Neural cell (in vitro differentiated cells): Measurements from ENCODE around the gene ABCC11. TPM values are rescaled to one million over a fixed set of nuclear protein-coding genes. Genes with fewer than 3 reads are reported as not detected.

Experiments
- H2AFZ ChIP-seq: fragments of 200-600, 300-800 bp; sonication (generic), shearing (Covaris generic); 2 replicates; pipeline ENCODE4 v1.6.0; 2014; ENCODE audit warnings: low read depth, mild to moderate bottlenecking, antibody characterized with exemption, low read length, moderate library complexity
- H3F3A ChIP-seq: fragments of 200-600 bp; shearing (Covaris generic); 2 replicates; pipeline ENCODE4 v1.6.1; 2016; ENCODE audit warnings: mild to moderate bottlenecking, moderate library complexity, mixed read lengths, antibody characterized with exemption, low read length; ENCODE audit not compliant: insufficient read depth, poor library complexity, severe bottlenecking
- H3K27ac ChIP-seq: fragments of 200-600, 300-800 bp; sonication (generic), shearing (Covaris generic); 2 replicates; pipeline ENCODE4 v1.5.1; 2014; ENCODE audit warnings: mild to moderate bottlenecking, low read length, moderate library complexity
- H3K27me3 ChIP-seq: fragments of 300-800, 200-600 bp; sonication (generic), shearing (Covaris generic); 2 replicates; pipeline ENCODE4 v1.6.0; 2014; ENCODE audit warnings: mild to moderate bottlenecking, low read depth, low read length, moderate library complexity; ENCODE audit not compliant: insufficient read depth
- H3K36me3 ChIP-seq: fragments of 300-800, 200-600 bp; sonication (generic), shearing (Covaris generic); 2 replicates; pipeline ENCODE4 v1.5.1; 2014; ENCODE audit warnings: mild to moderate bottlenecking, antibody characterized with exemption, low read length, moderate library complexity; ENCODE audit not compliant: insufficient read depth
- H3K4me2 ChIP-seq: fragments of 300-800, 200-600 bp; sonication (generic), shearing (Covaris generic); 2 replicates; pipeline ENCODE4 v1.6.0; 2014; ENCODE audit warnings: mild to moderate bottlenecking, low read length
- H3K4me3 ChIP-seq: fragments of 300-800, 200-600 bp; sonication (generic), shearing (Covaris generic); 2 replicates; pipeline ENCODE4 v1.5.1; 2014; ENCODE audit warnings: mild to moderate bottlenecking, low read length, moderate library complexity
- H3K79me2 ChIP-seq: fragments of 200-600 bp; shearing (Covaris generic); replicated peaks from 2 replicates; pipeline ENCODE4 v1.6.0; 2014; ENCODE audit warnings: mild to moderate bottlenecking, low read length, moderate library complexity; ENCODE audit not compliant: insufficient read depth
- H3K9ac ChIP-seq: fragments of 300-800, 200-600 bp; sonication (generic), shearing (Covaris generic); 2 replicates; pipeline ENCODE4 v1.6.1; 2016; ENCODE audit warnings: mild to moderate bottlenecking, low read length, mixed read lengths
- H3K9me2 ChIP-seq: fragments of 200-600 bp; shearing (Covaris generic); 2 replicates; pipeline ENCODE4 v1.6.1; 2016; ENCODE audit warnings: mild to moderate bottlenecking, low read length, mixed read lengths; ENCODE audit not compliant: insufficient read depth
- H3K9me3 ChIP-seq: fragments of 200-600, 300-800 bp; sonication (generic), shearing (Covaris generic); 2 replicates; pipeline ENCODE4 v1.6.1; 2016; ENCODE audit warnings: mild to moderate bottlenecking, mixed run types, low read length, moderate library complexity, mixed read lengths
- H4K20me1 ChIP-seq: fragments of 200-600 bp; shearing (Covaris generic); 2 replicates; pipeline ENCODE4 v1.6.1; 2016; ENCODE audit warnings: mild to moderate bottlenecking, mixed run types; ENCODE audit not compliant: insufficient read depth
- CTCF ChIP-seq: fragments of 450-650 bp; IDR thresholded peaks from 2 replicates; pipeline ENCODE4 v1.5.1; 2014; ENCODE audit warnings: antibody characterized with exemption, mild to moderate bottlenecking, moderate library complexity; ENCODE audit not compliant: poor library complexity, severe bottlenecking
- EP300 ChIP-seq: fragments of 450-650 bp; conservative IDR thresholded peaks from 2 replicates; pipeline ENCODE4 v1.6.1; 2014; ENCODE audit warnings: antibody characterized with exemption, mild to moderate bottlenecking, moderate library complexity; ENCODE audit not compliant: poor library complexity, severe bottlenecking
- EZH2 ChIP-seq: fragments of 200-600, 300-800 bp; shearing (Covaris generic), sonication (generic); IDR thresholded peaks from 2 replicates; pipeline ENCODE4 v1.6.1; 2014; ENCODE audit warnings: antibody characterized with exemption, low read length, borderline replicate concordance, mild to moderate bottlenecking; ENCODE audit not compliant: insufficient read depth, poor library complexity, severe bottlenecking
- MXI1 ChIP-seq: fragments of 450-650 bp; conservative IDR thresholded peaks from 2 replicates; pipeline ENCODE4 v1.6.1; 2014; ENCODE audit warnings: antibody characterized with exemption, mild to moderate bottlenecking; ENCODE audit not compliant: poor library complexity, severe bottlenecking
- POLR2AphosphoS5 ChIP-seq: IDR thresholded peaks from 2 replicates; pipeline ENCODE4 v1.6.1; 2012
- RAD21 ChIP-seq: fragments of 450-650 bp; conservative IDR thresholded peaks from 2 replicates; pipeline ENCODE4 v1.6.1; 2014; ENCODE audit warnings: antibody characterized with exemption, mild to moderate bottlenecking, moderate library complexity
- REST ChIP-seq: IDR thresholded peaks from 2 replicates; pipeline ENCODE4 v1.6.1; 2012; ENCODE audit warnings: borderline replicate concordance
- SMC3 ChIP-seq: fragments of 450-650 bp; conservative IDR thresholded peaks from 2 replicates; pipeline ENCODE4 v1.6.1; 2014; ENCODE audit warnings: antibody characterized with exemption, mild to moderate bottlenecking, moderate library complexity; ENCODE audit not compliant: poor library complexity
- TAF1 ChIP-seq: IDR thresholded peaks from 2 replicates; pipeline ENCODE4 v1.6.1; 2012; ENCODE audit warnings: low read depth
- polyA plus RNA-seq: library from polyadenylated mRNA; depleted of rRNA; stranded (reverse); fragments of >200 nt; gene quantifications from 2 replicates; pipeline ENCODE4 v1.2.3, GENCODE V29; 2014

Gene ABCC11
- polyA plus RNA-seq, 1 donor from 2014 or later, result 0.14 TPM

GRCh38 chr16:48232493-48233040 is 14.8 kb downstream of the ABCC11 start:
- Histone ChIP-seq H2AFZ (no peak overlapping the region), H3K9me3 (no peaks in the 10 kb centered on the region), H3K9me2 (no peaks in the 10 kb centered on the region), H4K20me1 (no peaks in the 10 kb centered on the region), H3K27me3 (no peaks in the 10 kb centered on the region), H3K4me2 (no peak overlapping the region), H3F3A (no peaks in the 10 kb centered on the region), H3K36me3 (no peaks in the 10 kb centered on the region), H3K9ac (no peak overlapping the region), H3K27ac (no peak overlapping the region), H3K79me2 (no peaks in the 10 kb centered on the region), H3K4me3 (no peak overlapping the region)
- TF ChIP-seq EP300, result no peak

- H3K27me3 ChIP-seq, result no peaks in the 10 kb centered on the region
- H3K9me2 ChIP-seq, result no peaks in the 10 kb centered on the region
- TF ChIP-seq RAD21, result no peak
- no peak for TF ChIP-seq TAF1
- no peak for TF ChIP-seq POLR2AphosphoS5
- TF ChIP-seq EP300, result no peak
- no peak for TF ChIP-seq MXI1
- no peak for TF ChIP-seq CTCF
- TF ChIP-seq EZH2, result no peak
- no peak for TF ChIP-seq REST
- no peak for TF ChIP-seq SMC3
- no peak overlapping the region for H3K9ac ChIP-seq
- no peaks in the 10 kb centered on the region for H3K9me3 ChIP-seq
- no peaks in the 10 kb centered on the region for H4K20me1 ChIP-seq
- no peak overlapping the region for H3K4me2 ChIP-seq
- no peak overlapping the region for H3K4me3 ChIP-seq
- no peak overlapping the region for H3K27ac ChIP-seq
- no peak overlapping the region for H2AFZ ChIP-seq
- no peaks in the 10 kb centered on the region for H3K36me3 ChIP-seq
- H3K79me2 ChIP-seq, result no peaks in the 10 kb centered on the region
- H3F3A ChIP-seq, result no peaks in the 10 kb centered on the region
Measured at GRCh38 chr16:48231727-48232492, 15.4 kb downstream of the ABCC11 start.
